Stimulated activated naive B cell treated with anti-CD40 and anti-IgM and Interleukin-4, amounts not matched to agents 10 μg/mL and 1 μg/mL and 100 μg/mL, for 72 hours (primary cell): ENCODE results near the gene DNPH1.

Experiments
- ATAC-seq, 2 donors: fragments of 150-1000 bp; cut with Tn5 transposase; replicated peaks; 2 replicates each; pipeline ENCODE4 v1.10.0; 2021; ENCODE audit warnings: moderate library complexity in 1 of 2
- DNase-seq: peaks from one replicate; pipeline ENCODE4 v3.0.0; 2021
- H3K27ac Mint-ChIP-seq: one replicate; pipeline ENCODE4 v1.8.0; 2022; ENCODE audit warnings: mild to moderate bottlenecking, mixed read lengths
- H3K27me3 Mint-ChIP-seq, 2 donors: one replicate each; pipeline ENCODE4 v1.8.0; 2022; ENCODE audit warnings: mixed read lengths in 2 of 2
- H3K36me3 Mint-ChIP-seq, 2 donors: one replicate each; pipeline ENCODE4 v1.8.0; 2022; ENCODE audit warnings: mixed read lengths in 2 of 2, mild to moderate bottlenecking in 1 of 2
- H3K4me1 Mint-ChIP-seq, 2 donors: one replicate each; pipeline ENCODE4 v1.8.0; 2022; ENCODE audit warnings: mixed read lengths in 2 of 2, mild to moderate bottlenecking in 1 of 2
- H3K4me3 Mint-ChIP-seq, 2 donors: one replicate each; pipeline ENCODE4 v1.8.0; 2022; ENCODE audit warnings: mild to moderate bottlenecking in 2 of 2, mixed read lengths in 2 of 2, moderate library complexity in 1 of 2
- H3K9me3 Mint-ChIP-seq, 2 donors: one replicate each; pipeline ENCODE4 v1.8.0; 2022; ENCODE audit warnings: mixed read lengths in 2 of 2, mild to moderate bottlenecking in 1 of 2

DNPH1 gene

DNA sequence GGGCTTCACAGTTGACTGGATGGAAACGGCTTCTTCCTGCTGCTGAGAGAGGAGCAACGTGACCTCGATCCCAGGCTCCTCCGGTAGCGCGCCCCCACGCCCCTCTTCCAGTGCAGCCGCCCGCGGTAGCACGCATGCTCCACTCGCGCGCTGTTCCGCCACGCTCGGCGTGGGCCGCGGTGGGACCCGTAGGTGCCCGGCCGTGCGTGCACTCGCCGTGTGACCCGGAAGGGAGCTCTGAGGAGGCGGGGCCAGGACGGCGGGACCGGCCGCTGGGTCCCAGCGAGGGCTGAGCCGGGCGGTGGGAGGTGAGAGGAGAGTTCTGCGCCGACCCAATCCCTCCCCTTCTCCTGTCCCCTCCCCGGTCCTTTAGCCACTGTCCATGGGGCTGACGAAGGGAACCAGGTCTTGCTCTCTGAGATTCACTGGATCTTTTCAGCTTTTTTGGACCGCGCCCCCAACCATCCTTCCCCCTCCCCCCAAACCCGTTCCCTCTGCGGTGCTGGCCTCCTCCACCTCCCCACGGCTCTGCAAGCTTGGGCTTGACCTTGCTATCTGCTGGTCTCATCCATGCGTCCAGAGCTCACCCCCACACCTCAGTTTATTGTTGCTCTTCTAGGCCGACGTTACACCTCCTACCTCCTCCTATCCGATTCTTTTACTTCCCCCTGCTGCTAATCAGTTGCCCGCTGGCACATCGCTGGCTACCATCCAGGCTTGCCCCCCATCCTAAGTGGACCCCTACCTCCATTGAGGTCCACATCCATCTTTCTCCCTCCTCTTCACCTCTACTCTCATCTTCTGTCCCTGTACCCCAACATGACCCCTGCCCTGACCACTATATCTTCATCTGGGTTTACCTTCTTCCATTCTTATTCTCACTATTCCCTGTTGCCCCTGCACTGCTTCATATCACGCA is 47.1 kb downstream of the DNPH1 start, which contains the start of gene CUL9:
Gene CUL9 (plus strand): TSS at position 255 of the 919 bp plus-strand sequence. CDS start 2,115 bp downstream, outside the sequence.
- Mint-ChIP-seq H3K4me1 (peaks cover 38 to 60% of the 10 kb centered on the region in 2 donors), H3K27ac (peak within 1 kb of the TSS; percentile 84)

DNA sequence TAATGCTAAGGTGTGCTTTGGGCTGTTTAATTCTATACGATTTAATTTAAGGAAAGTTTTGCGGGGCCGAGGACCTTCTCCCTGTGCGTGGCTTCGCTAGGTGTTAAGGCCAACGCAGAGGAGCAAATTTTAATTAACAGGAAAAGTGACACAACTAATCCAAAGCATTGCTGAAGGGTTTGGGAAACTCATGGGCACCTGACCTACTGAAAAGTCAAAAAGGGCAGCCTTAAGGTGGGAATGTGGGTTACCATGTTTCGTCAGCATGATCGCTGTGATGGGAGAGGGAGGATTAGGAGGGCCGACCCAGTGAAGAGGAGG is 47.7 kb downstream of the DNPH1 start:
- peak overlapping the region; percentile 92 to 95 for H3K4me3 Mint-ChIP-seq
- H3K4me1 Mint-ChIP-seq, result peaks cover 38 to 59% of the 10 kb centered on the region in 2 donors
- no peak for ATAC-seq
- H3K36me3 Mint-ChIP-seq, result peaks cover 28 to 60% of the 10 kb centered on the region in 2 donors
- no peaks in the 10 kb centered on the region for H3K9me3 Mint-ChIP-seq
- peak overlapping the region; percentile 84 for H3K27ac Mint-ChIP-seq
- H3K27me3 Mint-ChIP-seq, result no peaks in the 10 kb centered on the region
- no peak for DNase-seq

More for the DNA sequence above, 47.1 kb downstream of the DNPH1 start, which contains the start of gene CUL9:
- peak; percentile 80 for DNase-seq
- H3K9me3 Mint-ChIP-seq, result no peaks in the 10 kb centered on the region
- peak; percentile 99 for ATAC-seq
- H3K36me3 Mint-ChIP-seq, result peaks cover 30 to 62% of the 10 kb centered on the region in 2 donors
- peak within 1 kb of the TSS; percentile 92 to 95 for H3K4me3 Mint-ChIP-seq
- H3K27me3 Mint-ChIP-seq, result no peaks in the 10 kb centered on the region

DNA sequence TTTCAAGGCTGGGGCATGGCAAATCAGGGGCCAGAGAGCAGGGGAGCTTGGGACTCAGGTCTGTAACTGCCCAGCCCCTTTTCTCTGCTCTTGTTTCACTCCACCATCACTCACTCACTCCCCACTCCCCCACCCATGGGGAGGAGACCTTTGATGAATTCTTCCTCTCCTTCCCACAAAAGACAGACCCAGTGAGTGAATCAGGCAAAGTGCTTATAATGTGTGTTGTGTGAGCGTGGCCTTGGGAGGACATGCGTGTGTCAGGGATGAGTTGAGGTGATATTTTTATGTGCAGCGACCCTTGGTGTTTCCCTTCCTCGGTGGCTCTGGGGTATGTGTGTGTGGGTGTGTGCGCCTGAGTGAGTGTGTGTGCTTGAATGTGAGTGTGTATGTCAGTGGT is 48.3 kb downstream of the DNPH1 start:
- H3K27me3 Mint-ChIP-seq, result no peaks in the 10 kb centered on the region
- peaks cover 26 to 60% of the 10 kb centered on the region in 2 donors for H3K36me3 Mint-ChIP-seq
- peaks cover 36 to 55% of the 10 kb centered on the region in 2 donors for H3K4me1 Mint-ChIP-seq
- H3K9me3 Mint-ChIP-seq, result no peaks in the 10 kb centered on the region
- peak overlapping the region; percentile 84 for H3K27ac Mint-ChIP-seq
- ATAC-seq, result peak in 1 of 2 donors; percentile 13
- peak overlapping the region in 1 of 2 donors; percentile 46 for H3K4me3 Mint-ChIP-seq
- no peak for DNase-seq

DNA sequence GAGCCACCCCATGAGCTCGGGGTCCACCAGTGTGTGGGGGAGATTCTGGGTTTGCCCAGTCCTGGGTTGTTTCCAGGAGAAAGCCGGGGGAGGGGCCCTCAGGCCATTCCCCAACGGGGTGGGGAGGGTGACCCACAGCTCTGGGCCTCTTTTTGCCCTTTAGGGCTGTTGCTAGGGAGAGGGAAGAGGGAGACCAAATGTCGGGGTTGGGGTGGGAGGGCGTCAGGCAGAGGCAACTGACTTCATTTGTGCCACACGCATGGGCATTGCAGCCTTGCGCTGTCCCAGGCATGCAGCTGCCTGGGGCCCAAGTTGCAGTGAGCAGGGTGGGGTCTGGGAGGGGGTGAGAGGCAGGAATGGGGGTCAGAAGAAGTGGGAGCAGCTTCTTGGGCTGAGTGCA is 49.2 kb downstream of the DNPH1 start:
- no peaks in the 10 kb centered on the region for H3K27me3 Mint-ChIP-seq
- peaks cover 26 to 61% of the 10 kb centered on the region in 2 donors for H3K36me3 Mint-ChIP-seq
- ATAC-seq (no peak), DNase-seq (no peak)
- no peak overlapping the region for H3K27ac Mint-ChIP-seq
- peaks cover 36 to 57% of the 10 kb centered on the region in 2 donors for H3K4me1 Mint-ChIP-seq
- H3K9me3 Mint-ChIP-seq, result no peaks in the 10 kb centered on the region
- no peak overlapping the region for H3K4me3 Mint-ChIP-seq

DNA sequence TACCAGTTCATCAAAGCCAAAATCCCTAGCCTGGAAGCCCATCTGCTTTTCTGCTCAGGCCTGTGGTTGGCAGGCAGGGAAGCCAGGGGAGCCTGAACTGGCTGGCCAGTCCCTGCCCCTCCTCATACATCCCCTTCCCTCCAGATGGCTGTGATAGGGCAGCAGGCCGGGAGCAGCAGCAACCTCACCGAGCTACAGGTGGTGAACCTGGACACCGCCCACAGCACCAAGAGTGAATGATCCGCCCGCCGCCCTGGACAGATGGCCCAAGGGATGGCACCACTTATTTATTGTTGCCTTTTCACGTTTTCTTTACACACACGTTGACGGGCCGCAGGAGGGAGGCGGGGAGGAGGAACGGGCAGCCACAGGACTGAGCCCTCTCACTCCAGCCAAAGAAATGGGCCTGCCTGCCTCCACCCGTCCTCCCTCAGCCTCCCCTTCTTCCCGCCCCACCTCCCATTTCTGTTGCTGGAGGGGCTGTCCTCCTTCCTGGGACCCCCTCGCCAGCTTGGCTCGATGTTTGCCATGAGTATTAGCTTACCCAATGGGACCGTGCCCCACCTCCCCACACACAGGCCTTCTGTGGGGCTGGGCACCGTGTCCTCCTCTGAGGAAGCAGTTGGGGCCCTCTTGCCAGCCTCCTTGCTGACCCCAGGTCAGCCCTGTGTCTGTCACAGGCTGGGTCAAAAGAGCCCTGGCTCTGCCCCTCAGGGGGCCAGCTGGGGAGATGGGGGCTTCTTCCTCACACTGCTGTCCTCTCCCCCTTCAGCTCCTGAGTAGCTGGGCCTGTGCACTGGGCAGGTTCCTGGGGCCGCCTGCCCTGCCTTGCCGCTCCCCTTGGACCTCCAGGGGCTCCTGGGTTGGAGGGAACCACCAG is 50.1 kb downstream of the DNPH1 start:
- Mint-ChIP-seq H3K4me3 (no peak overlapping the region), H3K36me3 (peaks cover 26 to 55% of the 10 kb centered on the region in 2 donors), H3K27me3 (no peaks in the 10 kb centered on the region), H3K4me1 (peaks cover 34 to 57% of the 10 kb centered on the region in 2 donors), H3K9me3 (no peaks in the 10 kb centered on the region), H3K27ac (no peak overlapping the region)
- DNase-seq, result no peak
- no peak for ATAC-seq

DNA sequence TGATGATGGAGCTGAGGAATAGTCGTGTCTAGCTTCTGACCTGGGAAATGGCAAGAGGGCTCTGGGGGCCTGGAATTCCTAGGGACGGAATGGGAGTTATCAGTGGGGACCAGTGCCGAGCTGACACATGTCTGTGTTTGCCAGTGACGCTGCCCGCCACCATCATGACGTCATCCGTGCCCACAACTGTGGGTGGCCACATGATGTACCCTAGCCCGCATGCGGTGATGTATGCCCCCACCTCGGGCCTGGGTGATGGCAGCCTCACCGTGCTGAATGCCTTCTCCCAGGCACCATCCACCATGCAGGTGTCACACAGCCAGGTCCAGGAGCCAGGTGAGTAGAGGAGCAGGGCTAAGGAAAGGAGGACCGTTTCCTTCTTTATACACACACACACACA is 51.1 kb downstream of the DNPH1 start:
- peaks cover 24 to 57% of the 10 kb centered on the region in 2 donors for H3K36me3 Mint-ChIP-seq
- peaks cover 34 to 57% of the 10 kb centered on the region in 2 donors for H3K4me1 Mint-ChIP-seq

DNA sequence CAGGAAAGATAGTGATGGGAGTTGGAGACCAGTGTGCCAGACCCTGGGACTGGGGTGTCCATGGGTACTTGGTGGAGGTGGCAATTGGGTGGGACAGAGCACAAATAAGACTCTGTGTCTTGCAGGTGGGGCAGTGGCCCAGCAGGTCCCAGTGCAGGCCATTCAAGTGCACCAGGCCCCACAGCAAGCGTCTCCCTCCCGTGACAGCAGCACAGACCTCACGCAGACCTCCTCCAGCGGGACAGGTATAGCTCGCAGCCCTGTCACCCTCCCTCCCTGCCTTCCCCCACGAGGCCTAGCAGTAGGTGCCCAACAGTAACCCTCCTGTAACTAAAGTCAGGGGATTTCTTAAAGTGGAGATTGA is 52.9 kb downstream of the DNPH1 start:
- no peak overlapping the region for H3K4me3 Mint-ChIP-seq
- DNase-seq (no peak), ATAC-seq (no peak)
- H3K27ac Mint-ChIP-seq, result peak overlapping the region; percentile 65
- H3K27me3 Mint-ChIP-seq, result no peaks in the 10 kb centered on the region
- H3K4me1 Mint-ChIP-seq, result peaks cover 34 to 54% of the 10 kb centered on the region in 2 donors
- H3K9me3 Mint-ChIP-seq, result no peaks in the 10 kb centered on the region
- H3K36me3 Mint-ChIP-seq, result peaks cover 26 to 65% of the 10 kb centered on the region in 2 donors

More for the DNA sequence above, 51.1 kb downstream of the DNPH1 start:
- H3K4me3 Mint-ChIP-seq, result no peak overlapping the region
- DNase-seq, result no peak
- no peak overlapping the region for H3K27ac Mint-ChIP-seq
- no peak for ATAC-seq
- H3K9me3 Mint-ChIP-seq, result no peaks in the 10 kb centered on the region
- no peaks in the 10 kb centered on the region for H3K27me3 Mint-ChIP-seq

DNA sequence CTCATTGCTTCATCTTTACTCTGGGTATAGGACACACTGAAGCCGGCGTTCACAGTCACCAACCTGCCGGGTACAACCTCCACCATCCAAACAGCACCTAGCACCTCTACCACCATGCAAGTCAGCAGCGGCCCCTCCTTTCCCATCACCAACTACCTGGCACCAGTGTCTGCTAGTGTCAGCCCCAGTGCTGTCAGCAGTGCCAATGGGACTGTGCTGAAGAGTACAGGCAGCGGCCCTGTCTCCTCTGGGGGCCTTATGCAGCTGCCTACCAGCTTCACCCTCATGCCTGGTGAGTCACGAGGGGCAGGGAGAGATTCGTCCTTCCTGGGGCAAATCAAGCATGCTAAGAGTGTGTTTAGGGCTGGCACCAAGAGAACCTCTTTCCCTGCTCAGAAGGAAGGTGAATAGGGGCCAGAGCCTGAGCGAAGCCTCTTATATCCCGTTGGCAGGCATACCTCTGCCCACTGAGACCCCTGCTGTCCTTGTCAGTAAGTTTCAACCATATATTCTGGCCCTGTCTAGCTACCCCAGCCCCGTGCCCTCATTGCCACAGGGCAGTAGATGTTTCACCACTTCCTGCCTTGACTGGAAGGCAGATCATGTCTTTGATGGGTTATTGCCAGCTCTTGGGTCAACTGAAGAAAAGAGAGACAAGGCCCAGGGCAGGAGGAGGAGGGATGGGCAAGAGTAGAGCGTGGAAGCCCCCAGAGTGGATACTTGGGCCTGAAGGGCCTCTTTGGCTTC is 53.4 kb downstream of the DNPH1 start:
- DNase-seq, result no peak
- Mint-ChIP-seq H3K36me3 (peaks cover 27 to 63% of the 10 kb centered on the region in 2 donors), H3K27ac (peak overlapping the region; percentile 65), H3K9me3 (no peaks in the 10 kb centered on the region), H3K4me3 (no peak overlapping the region), H3K27me3 (no peaks in the 10 kb centered on the region), H3K4me1 (peaks cover 30 to 51% of the 10 kb centered on the region in 2 donors)
- ATAC-seq, result no peak
